GM12801 (cell line): ENCODE measurements around the gene MPP1.

Experiments used
- TF ChIP-seq, protein P1 (sequence below): IDR thresholded peaks from one replicate; pipeline ENCODE4 v1.5.1; 2011; ENCODE audit warnings: control low read depth; ENCODE audit not compliant: insufficient read length; ENCODE audit errors: extremely low read depth

MPP1 gene

DNA sequence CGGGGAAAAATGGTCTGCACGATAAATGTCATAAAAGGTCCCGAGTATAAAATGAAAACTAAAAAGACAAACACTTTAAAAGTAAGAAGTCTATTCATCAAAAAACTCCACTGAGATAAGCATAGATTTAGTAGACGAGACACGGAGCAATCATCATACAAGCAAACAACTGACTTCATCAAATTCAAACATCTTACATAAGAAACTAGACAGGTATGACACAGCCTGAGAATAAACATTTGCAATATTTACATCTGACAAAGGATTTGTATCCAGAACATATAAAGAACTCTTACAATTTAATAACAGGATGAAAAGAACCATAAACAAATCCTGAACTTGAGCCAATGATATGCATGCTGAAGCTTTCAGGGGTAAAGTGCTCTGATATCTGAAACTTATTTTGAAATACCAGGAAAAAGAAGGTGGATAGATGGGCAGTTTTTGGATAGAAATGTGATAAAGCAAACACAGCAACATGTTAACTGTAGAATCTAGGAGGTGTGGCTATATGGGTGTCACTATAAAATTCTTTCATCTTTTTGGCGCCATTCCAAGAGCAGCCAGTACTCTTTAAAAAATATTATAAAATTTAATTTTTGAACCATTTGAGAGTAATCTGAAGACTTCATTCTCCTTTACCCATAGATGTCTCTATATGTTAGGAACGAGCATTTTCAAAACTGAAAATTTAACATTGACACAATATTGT, 12.0 kb downstream of the MPP1 start:
- TF ChIP-seq, protein P1, sequence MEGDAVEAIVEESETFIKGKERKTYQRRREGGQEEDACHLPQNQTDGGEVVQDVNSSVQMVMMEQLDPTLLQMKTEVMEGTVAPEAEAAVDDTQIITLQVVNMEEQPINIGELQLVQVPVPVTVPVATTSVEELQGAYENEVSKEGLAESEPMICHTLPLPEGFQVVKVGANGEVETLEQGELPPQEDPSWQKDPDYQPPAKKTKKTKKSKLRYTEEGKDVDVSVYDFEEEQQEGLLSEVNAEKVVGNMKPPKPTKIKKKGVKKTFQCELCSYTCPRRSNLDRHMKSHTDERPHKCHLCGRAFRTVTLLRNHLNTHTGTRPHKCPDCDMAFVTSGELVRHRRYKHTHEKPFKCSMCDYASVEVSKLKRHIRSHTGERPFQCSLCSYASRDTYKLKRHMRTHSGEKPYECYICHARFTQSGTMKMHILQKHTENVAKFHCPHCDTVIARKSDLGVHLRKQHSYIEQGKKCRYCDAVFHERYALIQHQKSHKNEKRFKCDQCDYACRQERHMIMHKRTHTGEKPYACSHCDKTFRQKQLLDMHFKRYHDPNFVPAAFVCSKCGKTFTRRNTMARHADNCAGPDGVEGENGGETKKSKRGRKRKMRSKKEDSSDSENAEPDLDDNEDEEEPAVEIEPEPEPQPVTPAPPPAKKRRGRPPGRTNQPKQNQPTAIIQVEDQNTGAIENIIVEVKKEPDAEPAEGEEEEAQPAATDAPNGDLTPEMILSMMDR: no peak

GRCh38 chrX:154791939-154792338, 13.3 kb downstream of the MPP1 start:
- TF ChIP-seq, protein P1: no peak

DNA sequence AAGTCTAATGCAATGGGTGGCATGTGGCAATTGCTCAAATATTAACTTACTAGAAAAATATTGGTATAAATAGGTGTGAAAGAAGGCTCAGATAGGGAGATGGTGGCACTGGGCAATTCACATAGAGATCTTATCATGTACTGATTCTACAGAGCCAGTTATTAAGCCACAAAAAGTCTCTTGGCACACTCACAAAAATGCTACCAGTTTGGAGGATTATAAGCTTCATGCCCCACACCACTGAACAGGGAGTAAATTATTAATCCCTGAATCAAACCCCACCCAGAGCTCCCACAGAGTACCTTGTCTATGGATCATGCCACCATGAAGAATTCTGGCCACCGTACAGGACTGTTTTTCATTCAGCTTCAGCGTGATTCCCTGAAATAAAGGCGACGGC, 13.8 kb downstream of the MPP1 start:
- TF ChIP-seq, protein P1: no peak

DNA sequence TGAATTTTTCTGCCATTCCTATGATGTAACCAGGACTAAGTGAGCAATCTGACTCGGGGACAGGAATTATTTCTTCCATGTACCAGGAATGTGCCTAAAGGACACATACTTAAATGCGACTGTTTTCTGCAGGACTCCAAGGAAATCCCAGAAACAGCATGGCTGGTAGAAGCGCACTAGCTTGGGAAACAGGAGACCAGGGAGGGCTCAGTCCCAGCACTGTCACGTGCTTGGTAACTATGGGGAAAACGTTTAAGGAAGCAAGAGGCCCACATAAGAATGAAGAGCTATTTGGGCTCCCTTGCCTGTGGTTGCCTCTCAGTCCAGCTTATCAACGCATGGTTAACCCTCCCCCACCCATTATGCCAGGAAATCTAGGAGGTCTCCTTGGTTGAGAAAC, 19.6 kb downstream of the MPP1 start:
- TF ChIP-seq, protein P1: no peak

DNA sequence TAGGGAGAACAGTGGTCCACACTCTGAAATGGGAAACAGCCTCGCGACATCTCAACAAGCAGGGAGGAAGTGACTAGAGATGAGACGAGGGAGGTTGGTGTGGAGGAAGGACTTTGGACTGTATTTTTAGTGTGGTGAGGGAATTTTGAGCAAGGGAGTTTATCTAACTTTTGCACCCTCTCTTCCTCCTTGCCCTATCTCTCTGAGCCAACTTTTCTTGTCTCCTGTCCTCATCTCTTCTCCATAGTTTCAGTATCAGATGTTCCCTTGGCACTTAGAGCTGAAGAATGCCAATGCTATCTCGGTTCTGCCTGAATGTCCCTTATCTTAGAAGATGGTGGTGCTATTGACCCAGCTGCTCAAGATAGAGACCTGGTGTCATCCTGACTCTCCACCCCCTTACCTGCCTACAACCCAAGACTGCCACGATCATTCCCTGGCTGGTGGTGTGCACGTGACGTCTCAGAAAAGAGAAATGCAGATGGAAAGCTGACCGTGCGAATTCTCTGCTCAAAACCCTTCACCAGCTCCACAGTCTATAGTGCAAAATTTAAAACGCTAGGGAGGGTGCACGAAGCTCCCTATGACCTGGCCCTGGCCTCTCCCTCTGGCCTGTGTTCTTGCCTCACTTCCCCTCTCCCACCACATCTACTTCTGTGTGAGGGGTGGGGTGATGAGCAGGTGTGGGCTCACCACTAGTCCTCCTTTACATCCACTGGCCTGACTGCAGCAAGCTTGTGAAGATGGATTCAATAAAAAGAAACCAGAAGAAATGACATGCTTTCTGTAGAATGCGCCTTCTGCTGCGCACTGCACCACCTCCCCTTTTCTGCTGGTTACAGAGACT, 20.9 kb downstream of the MPP1 start:
- TF ChIP-seq, protein P1: no peak

- TF ChIP-seq, protein P1: no peak
Observed at GRCh38 chrX:154780968-154781367, 24.3 kb downstream of the MPP1 start.

- TF ChIP-seq, protein P1: no peak
Observed at GRCh38 chrX:154779261-154779660, 26.0 kb downstream of the MPP1 start.
